ENCODE data around the gene MED27. TPM values are rescaled to one million over a fixed set of nuclear protein-coding genes. Genes with fewer than 3 reads are reported as not detected.

MED27 gene
- total RNA-seq, 1 donor from 2014 or later: 31.3 TPM

DNA sequence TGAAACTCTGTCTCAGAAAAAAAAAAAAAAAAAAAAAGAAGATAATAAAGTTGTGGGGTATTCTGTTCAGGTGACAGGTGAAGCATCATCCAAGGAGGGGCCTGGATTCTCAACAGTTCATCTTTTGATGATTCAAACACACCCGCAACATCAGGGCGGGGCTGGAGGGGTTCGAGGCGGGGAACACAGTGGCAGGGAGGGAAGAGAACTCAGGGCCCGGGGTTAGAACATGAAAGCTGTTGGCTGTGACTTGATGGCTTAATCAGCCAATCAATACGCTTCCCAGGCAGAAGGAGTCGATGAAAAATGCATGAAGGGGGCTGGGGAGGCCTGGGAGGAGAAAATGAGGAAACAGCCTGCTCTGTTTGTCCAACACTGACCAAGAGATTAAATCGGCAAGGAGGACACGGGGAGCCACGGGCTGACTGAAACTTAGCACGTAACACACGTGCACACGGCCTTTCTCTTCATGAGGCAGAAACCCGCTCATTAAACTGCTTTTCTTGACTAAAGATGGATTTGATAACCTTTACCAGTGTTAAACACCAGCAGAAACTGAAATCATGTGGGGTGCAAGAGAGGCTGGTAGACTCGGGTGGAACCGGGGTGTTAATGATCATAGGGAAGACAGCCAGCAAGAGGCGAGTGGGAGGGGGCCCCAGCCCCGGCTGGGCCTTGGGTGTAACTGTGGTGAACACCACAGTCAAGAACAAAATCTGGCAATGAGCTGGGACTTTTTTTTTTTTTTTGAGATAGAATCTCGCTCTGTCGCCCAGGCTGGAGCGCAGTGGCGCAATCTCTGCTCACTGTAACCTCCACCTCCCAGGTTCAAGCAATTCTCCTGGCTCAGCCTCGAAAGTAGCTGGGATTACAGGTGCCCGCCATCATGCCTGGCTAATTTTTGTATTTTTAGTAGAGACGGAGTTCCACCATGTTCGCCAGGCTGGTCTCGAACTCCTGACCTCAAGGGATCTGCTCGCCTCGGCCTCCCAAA, 234.1 kb downstream of the MED27 start:
- TF ChIP-seq, protein P1, sequence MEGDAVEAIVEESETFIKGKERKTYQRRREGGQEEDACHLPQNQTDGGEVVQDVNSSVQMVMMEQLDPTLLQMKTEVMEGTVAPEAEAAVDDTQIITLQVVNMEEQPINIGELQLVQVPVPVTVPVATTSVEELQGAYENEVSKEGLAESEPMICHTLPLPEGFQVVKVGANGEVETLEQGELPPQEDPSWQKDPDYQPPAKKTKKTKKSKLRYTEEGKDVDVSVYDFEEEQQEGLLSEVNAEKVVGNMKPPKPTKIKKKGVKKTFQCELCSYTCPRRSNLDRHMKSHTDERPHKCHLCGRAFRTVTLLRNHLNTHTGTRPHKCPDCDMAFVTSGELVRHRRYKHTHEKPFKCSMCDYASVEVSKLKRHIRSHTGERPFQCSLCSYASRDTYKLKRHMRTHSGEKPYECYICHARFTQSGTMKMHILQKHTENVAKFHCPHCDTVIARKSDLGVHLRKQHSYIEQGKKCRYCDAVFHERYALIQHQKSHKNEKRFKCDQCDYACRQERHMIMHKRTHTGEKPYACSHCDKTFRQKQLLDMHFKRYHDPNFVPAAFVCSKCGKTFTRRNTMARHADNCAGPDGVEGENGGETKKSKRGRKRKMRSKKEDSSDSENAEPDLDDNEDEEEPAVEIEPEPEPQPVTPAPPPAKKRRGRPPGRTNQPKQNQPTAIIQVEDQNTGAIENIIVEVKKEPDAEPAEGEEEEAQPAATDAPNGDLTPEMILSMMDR (conservative IDR thresholded peaks at IDR 0.05): no peak

DNA sequence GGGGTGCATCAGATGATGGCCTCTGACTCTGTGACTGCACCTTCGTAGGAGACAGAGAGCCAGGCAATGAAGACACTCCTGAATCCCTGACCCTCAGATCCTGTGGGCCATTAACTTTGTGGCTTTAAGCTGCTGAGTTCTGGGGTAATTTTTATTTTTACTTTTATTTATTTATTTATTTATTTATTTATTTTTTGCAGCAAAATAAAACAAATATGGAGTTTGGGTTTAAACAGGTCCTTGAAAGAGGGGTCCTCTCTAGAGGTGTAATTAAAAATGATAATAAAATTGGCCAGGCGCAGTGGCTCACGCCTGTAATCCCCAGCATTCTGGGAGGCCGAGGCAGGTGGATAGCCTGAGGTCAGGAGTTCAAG, 234.9 kb downstream of the MED27 start:
- Mint-ChIP-seq H3K36me3 (ENCODE audit: low read depth) (no peaks in the 10 kb centered on the region), H3K4me1 (peaks cover 6% of the 10 kb centered on the region), H3K4me3 (no peak overlapping the region), H3K27ac (ENCODE audit: unreplicated experiment) (no peak overlapping the region), H3K9me3 (no peaks in the 10 kb centered on the region), H3K27me3 (ENCODE audit: low read depth) (no peaks in the 10 kb centered on the region)
- TF ChIP-seq, protein P1 (conservative IDR thresholded peaks at IDR 0.05): no peak
- no peak for DNase-seq (ENCODE audit: low read depth, low spot score)

More for the DNA sequence above, 234.1 kb downstream of the MED27 start:
- Mint-ChIP-seq H3K36me3 (ENCODE audit: low read depth) (no peaks in the 10 kb centered on the region), H3K27me3 (ENCODE audit: low read depth) (no peaks in the 10 kb centered on the region), H3K4me3 (no peak overlapping the region), H3K4me1 (peaks cover 6% of the 10 kb centered on the region), H3K9me3 (no peaks in the 10 kb centered on the region), H3K27ac (ENCODE audit: unreplicated experiment) (no peak overlapping the region)
- no peak for DNase-seq (ENCODE audit: low read depth, low spot score)

DNA sequence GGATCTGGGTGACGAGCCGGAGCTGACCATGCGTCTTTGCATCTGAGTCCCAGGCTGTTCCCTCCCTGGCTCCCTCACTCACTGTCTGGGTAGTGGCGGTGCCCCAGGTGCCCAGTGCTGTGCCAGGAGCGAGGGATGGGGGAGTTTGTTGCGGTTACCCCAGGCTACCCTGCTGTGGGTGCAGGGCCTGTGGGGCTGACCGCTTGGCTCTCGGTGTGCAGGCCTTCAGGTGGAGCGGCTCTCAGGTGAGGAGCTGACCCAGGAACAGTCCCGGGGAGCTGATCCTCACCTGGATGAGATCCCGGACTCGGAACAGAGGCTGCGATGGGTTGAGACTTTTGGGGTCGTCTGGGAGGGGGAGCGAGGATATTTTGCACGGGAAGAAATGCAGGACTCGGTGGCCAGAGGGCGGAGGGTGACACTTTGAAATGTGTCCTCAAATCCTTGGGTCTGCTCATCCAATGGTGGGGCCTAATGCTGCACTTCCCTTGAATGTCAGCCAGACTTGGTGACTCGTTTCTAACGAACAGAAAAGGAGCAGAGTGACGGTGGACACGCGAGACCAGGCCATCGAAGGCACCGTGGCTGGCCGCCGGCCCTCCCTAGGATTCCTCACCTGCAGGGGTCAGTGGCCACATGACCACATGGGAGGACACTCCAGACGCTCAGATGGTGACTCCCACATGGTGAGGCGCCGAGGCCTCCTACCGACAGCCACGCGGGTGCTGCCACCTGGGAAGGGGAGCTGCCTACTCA, 235.5 kb downstream of the MED27 start:
- Mint-ChIP-seq H3K27me3 (ENCODE audit: low read depth) (no peaks in the 10 kb centered on the region), H3K36me3 (ENCODE audit: low read depth) (no peaks in the 10 kb centered on the region), H3K4me3 (no peak overlapping the region), H3K4me1 (peaks cover 6% of the 10 kb centered on the region), H3K27ac (ENCODE audit: unreplicated experiment) (no peak overlapping the region), H3K9me3 (no peaks in the 10 kb centered on the region)
- TF ChIP-seq, protein P1 (conservative IDR thresholded peaks at IDR 0.05): no peak
- no peak for DNase-seq (ENCODE audit: low read depth, low spot score)

DNA sequence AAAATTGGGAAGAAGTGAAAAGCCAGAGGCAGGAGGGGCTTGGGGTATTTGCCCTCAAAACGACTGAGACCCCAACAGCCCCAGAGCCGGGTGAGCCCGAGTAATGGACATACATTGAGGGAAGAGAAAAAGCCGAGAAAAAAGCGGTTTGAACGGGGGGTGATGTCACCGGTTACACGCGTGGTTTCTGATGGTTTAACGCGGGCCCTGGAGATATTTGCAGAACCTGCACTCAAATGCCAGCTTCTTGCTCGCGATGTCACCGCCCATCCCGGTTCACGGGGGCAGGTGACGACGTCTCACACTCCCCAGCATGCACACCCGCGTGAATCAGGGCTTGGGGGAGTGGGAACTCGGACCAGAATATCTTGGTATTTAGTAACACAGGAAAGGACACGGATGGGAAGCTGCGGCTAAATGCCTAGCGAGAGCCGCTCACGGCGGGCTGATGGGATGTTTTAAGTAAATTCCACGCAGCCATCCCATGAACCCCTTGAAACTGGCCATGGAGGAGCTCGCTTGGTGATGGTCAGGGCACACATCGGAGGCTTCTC, 237.8 kb downstream of the MED27 start:
- Mint-ChIP-seq H3K36me3 (ENCODE audit: low read depth) (no peaks in the 10 kb centered on the region), H3K9me3 (no peaks in the 10 kb centered on the region), H3K27ac (ENCODE audit: unreplicated experiment) (no peak overlapping the region), H3K4me1 (peaks cover 6% of the 10 kb centered on the region), H3K27me3 (ENCODE audit: low read depth) (no peaks in the 10 kb centered on the region), H3K4me3 (no peak overlapping the region)
- no peak for DNase-seq (ENCODE audit: low read depth, low spot score)
- TF ChIP-seq, protein P1 (conservative IDR thresholded peaks at IDR 0.05): no peak

Data from neural crest cell (in vitro differentiated cells).